HG03045 (cell line): ENCODE data around the gene KREMEN2.

Source experiments
- ATAC-seq: cut with Tn5 transposase; IDR thresholded peaks from one replicate; pipeline ENCODE4 v1.9.1; 2021; ENCODE audit warnings: mild to moderate bottlenecking, moderate library complexity; ENCODE audit not compliant: unreplicated experiment

Gene KREMEN2

GRCh38 chr16:2963074-2963722 lies 877 bp upstream of the KREMEN2 start:
- ATAC-seq, result no peak

GRCh38 chr16:2964475-2965336 lies 631 bp downstream of the KREMEN2 start:
- no peak for ATAC-seq

- ATAC-seq, result no peak
These were observed 2.1 kb downstream of the KREMEN2 start for GRCh38 chr16:2966043-2966807.

GRCh38 chr16:2966808-2967191 lies 2.7 kb downstream of the KREMEN2 start:
- no peak for ATAC-seq

GRCh38 chr16:2967211-2967631 lies 3.1 kb downstream of the KREMEN2 start:
- no peak for ATAC-seq

- no peak for ATAC-seq
These were observed 3.7 kb downstream of the KREMEN2 start for GRCh38 chr16:2967721-2968161.

GRCh38 chr16:2968368-2968737 lies 4.3 kb downstream of the KREMEN2 start:
- no peak for ATAC-seq

- ATAC-seq, result peak; percentile 61
These were observed 4.9 kb downstream of the KREMEN2 start, which contains the start of gene PAQR4 for GRCh38 chr16:2968738-2969544. Gene PAQR4 (plus strand): TSS chr16:2969348. CDS start chr16:2969675, 327 bp downstream.

GRCh38 chr16:2969545-2970521 lies 5.8 kb downstream of the KREMEN2 start:
- ATAC-seq, result peak; percentile 39

GRCh38 chr16:2970563-2970962 lies 6.5 kb downstream of the KREMEN2 start:
- no peak for ATAC-seq

- ATAC-seq, result no peak
These were observed 7.3 kb downstream of the KREMEN2 start for GRCh38 chr16:2971134-2971984.

- ATAC-seq, result no peak
These were observed 8.1 kb downstream of the KREMEN2 start for GRCh38 chr16:2971985-2972784.

- ATAC-seq, result no peak
These were observed 9.0 kb downstream of the KREMEN2 start for GRCh38 chr16:2973093-2973492.

- no peak for ATAC-seq
These were observed 9.7 kb downstream of the KREMEN2 start for GRCh38 chr16:2973605-2974318.

- no peak for ATAC-seq
These were observed 10.4 kb downstream of the KREMEN2 start for GRCh38 chr16:2974319-2975056.

GRCh38 chr16:2975161-2975795 lies 11.2 kb downstream of the KREMEN2 start:
- ATAC-seq, result no peak
